Mesodermal cell (in vitro differentiated cells): ENCODE results near the gene HDAC5.

Source experiments
- H3K27ac ChIP-seq: 2 replicates; pipeline ENCODE4 v1.7.0; 2013; ENCODE audit warnings: mild to moderate bottlenecking, low read depth, low read length, moderate library complexity; ENCODE audit not compliant: severe bottlenecking
- H3K36me3 ChIP-seq: 2 replicates; pipeline ENCODE4 v1.7.1; 2013; ENCODE audit warnings: mild to moderate bottlenecking, low read length, moderate library complexity; ENCODE audit not compliant: control insufficient read depth, insufficient read depth
- H3K4me1 ChIP-seq: one replicate; pipeline ENCODE4 v1.7.1; 2013; ENCODE audit warnings: mild to moderate bottlenecking, low read length; ENCODE audit not compliant: insufficient read depth, control insufficient read depth, poor library complexity, severe bottlenecking
- H3K4me3 ChIP-seq: 2 replicates; pipeline ENCODE4 v1.7.0; 2013; ENCODE audit warnings: low read length, control low read depth, mild to moderate bottlenecking; ENCODE audit not compliant: insufficient read depth, poor library complexity, severe bottlenecking; ENCODE audit errors: extremely low read depth
- H3K9me3 ChIP-seq: 2 replicates; pipeline ENCODE4 v1.7.1; 2013; ENCODE audit warnings: mild to moderate bottlenecking, low read length, moderate library complexity; ENCODE audit not compliant: control insufficient read depth
- WGBS, 2 experiments: methylation state at CpG; one replicate each; pipeline ENCODE4 v1.1.5; 2013; ENCODE audit warnings: missing lambda C conversion rate in 2 of 2; ENCODE audit not compliant: insufficient coverage in 2 of 2; 5-methylcytosine and 5-hydroxymethylcytosine counted together

The HDAC5 gene

DNA sequence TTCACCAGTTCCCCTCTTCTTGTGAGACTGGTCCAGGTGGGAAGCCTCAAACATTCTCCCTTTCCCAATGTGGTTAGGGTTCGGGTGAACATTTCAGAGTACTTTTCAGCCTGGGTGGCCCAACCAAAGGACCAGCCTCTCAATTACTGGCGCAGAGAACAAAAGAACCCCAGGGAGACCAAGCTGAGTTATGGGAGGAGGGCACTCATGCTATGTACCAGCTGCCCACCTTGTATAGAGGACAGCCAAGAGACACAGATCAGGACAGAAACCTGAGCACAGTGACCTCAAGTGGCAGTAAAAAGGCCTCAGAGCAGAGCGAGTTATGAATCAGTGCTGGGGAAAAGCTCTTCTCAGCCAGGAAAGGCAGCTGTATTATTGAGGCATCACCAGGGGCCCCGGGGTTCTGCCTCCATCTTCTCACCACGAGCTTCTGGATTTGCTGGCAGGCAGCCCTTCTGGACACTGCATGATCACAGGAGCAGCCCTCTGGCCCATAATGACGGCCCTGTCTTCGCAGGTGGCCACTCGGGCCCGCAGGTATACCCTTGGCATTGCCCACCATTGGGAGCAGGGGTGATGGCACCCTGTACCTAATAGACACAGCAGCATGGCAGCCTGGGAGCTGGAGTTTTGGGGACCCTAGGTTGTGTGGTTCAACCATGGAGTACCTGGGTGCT is 49.1 kb downstream of the HDAC5 start:
- H3K4me1 ChIP-seq, result peaks cover 4% of the 10 kb centered on the region
- H3K36me3 ChIP-seq, result peaks cover 63% of the 10 kb centered on the region
- 92 to 96% methylated on average over 8 of the region's 9 CpGs for WGBS, 2 experiments
- no peak overlapping the region for H3K27ac ChIP-seq
- H3K4me3 ChIP-seq, result no peak overlapping the region
- no peaks in the 10 kb centered on the region for H3K9me3 ChIP-seq

DNA sequence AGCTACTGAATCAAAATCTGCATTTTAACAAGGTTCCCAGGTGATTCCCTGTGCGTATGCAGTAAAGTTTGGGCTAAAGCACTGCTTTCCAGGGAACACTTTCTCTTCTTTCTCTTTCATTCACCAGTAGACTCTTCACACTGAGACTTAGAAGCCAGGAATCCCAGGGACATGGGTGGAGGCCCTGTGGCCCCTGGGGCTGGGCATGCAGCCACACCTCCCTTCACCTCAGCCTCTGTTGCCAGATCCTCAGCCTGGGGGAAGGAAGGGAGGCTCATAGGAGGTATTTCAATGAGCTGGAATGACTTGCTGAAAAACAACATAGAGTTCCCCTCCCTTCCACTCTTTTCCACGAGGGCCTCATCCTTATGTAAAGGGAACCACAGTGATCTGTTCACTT is 51.7 kb downstream of the HDAC5 start:
- Histone ChIP-seq H3K4me1 (peaks cover 4% of the 10 kb centered on the region), H3K4me3 (peak overlapping the region; percentile 64), H3K36me3 (peaks cover 38% of the 10 kb centered on the region), H3K9me3 (no peaks in the 10 kb centered on the region), H3K27ac (peak overlapping the region; percentile 97)
- 57 to 71% methylated on average over 2 of the region's 2 CpGs for WGBS, 2 experiments

DNA sequence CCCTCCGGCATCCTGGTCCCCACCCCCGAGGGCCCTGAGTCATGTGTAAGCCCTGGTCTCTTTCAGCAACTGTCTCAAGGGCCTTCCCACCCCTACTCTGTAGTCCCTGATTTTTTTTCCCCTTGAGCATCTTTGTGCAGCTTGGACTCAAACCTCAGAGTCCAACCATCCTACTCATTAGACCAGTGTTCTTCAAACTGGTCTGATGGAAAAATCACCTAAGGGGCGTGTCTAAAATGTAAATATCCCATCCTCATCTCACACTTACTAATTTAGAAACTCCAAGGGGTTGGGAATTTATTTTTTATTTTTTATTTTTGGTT is 52.3 kb downstream of the HDAC5 start:
- Histone ChIP-seq H3K4me1 (peaks cover 4% of the 10 kb centered on the region), H3K36me3 (peaks cover 32% of the 10 kb centered on the region), H3K9me3 (no peaks in the 10 kb centered on the region), H3K4me3 (peak overlapping the region; percentile 64), H3K27ac (peak overlapping the region; percentile 97)
- WGBS, 2 experiments, result 0% methylated on average over 2 of the region's 3 CpGs

DNA sequence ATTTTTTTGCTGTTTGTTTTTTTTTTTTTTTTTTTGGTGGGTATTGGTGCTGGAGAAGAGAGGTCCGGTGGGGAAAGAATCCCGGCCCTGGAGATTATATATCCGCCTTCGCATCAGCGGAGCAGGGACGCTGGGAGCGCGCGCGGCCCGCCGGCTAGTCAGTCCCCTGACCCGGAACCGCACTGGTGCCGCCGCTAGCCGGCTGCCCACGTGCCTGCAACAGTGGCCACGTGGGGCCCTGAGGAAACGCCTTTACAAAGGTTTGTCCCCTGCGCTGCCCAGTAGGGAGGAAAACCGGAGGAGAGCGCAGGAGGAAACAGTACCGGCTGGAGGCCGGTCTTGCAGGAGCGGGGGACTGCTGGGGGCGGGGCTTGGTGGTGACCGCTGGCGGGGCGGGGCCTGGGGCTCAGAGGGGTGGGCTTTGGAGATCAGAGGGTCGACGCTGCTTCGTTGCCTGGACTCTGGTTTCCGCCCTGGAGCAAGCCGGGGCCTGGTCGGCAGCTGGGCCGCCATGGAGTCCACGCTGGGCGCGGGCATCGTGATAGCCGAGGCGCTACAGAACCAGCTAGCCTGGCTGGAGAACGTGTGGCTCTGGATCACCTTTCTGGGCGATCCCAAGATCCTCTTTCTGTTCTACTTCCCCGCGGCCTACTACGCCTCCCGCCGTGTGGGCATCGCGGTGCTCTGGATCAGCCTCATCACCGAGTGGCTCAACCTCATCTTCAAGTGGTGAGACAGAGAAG is 52.8 kb downstream of the HDAC5 start, which contains the start of gene G6PC3:
G6PC3 (plus strand) TSS at position 281 of the 743 bp plus-strand sequence; CDS start at position 512, 231 bp downstream.
- Histone ChIP-seq H3K4me3 (peak within 1 kb of the TSS; percentile 64), H3K9me3 (no peaks in the 10 kb centered on the region), H3K4me1 (peaks cover 4% of the 10 kb centered on the region), H3K27ac (peak within 1 kb of the TSS; percentile 97), H3K36me3 (peaks cover 27% of the 10 kb centered on the region)
- 0 to 1% methylated on average over 45 to 50 of the region's 53 CpGs for WGBS, 2 experiments

DNA sequence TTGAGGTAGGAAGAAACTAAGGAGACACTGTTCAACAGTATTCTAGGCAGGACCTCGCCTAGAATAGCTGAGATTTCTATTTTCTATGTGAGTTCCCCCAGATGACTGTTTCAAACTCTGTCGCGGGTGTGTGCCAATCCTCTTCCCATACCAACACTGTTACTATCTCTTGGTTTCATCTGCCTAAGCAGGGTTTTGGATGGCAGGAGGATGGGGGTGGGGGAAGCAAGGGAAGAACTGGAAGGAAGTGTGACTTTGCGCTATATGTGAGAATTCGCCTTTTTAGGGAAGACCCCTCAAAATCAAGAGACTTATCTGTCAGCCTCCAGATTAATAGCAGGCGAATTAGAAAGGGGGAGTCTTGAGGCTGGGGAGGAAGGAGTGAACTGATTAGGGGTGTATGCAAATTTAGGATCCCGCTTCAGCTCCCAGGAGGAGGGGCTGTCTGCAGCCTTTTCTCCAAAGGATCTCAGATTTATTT is 53.4 kb downstream of the HDAC5 start:
- Histone ChIP-seq H3K27ac (peak overlapping the region; percentile 97), H3K4me1 (peaks cover 4% of the 10 kb centered on the region), H3K36me3 (peaks cover 21% of the 10 kb centered on the region), H3K4me3 (peak overlapping the region; percentile 64), H3K9me3 (no peaks in the 10 kb centered on the region)
- 0 to 28% methylated on average over 3 to 4 of the region's 7 CpGs for WGBS, 2 experiments

DNA sequence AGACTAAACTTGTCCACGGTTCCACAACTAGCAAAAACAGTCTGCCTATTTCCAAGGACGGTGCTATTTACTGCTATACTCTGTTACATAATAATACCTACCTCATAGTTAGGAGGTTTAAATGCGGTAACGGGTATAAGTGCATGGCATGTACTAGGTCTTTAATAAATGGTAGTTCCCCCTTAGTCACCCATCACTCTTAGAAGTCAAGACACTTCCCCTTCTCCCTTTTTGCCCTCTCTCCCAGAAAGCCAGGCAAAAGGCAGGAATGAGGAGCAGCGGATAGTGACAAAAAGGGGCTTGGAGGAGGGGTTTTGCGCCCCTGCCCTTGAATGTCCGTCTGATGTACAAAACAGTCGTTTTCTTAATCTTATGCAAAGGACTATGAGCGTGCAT is 55.9 kb downstream of the HDAC5 start:
- WGBS, 2 experiments, result 96 to 100% methylated on average over 5 to 6 of the region's 9 CpGs
- H3K4me3 ChIP-seq, result no peak overlapping the region
- no peaks in the 10 kb centered on the region for H3K9me3 ChIP-seq
- H3K4me1 ChIP-seq, result peaks cover 13% of the 10 kb centered on the region
- peaks cover 18% of the 10 kb centered on the region for H3K36me3 ChIP-seq
- H3K27ac ChIP-seq, result no peak overlapping the region

DNA sequence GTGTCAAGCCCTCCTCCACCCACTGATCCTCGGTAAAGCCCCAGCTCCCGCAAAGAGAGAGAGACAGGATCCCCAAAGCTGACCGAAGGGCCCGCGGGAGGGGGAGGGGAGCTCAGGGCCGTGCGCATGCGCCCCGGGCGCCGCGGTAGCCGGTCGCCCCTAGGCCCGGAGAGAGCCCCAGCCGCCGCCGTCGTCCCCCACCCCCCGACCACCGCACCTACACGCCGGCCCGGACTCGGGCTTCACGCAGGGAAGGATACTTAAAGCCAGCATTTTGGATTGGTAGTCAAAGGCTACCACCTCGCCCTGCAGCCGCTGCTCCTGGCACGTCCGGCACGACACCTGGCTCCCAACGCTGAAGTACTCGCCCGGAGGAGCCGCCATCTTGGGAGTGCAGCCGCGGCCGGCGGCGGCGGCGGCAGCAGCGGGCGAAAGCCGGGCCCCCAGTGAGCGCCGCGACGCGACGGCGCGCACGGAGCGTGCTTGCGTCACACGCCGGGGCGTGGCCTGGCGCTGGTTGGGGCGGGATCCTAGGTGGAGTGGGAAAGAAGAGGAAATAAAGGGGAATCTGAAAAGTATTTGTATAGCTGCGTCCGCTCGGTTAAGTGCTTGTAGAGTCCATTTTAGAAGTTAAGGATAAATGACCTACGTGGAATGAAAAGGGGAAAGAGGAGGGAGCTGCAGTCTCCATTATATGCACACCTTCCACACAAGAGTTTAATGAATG is 57.1 kb downstream of the HDAC5 start, which contains the start of gene LSM12:
LSM12 (minus strand) TSS at position 468 of the 727 bp plus-strand sequence; CDS start at position 384, 84 bp downstream.
- Histone ChIP-seq H3K9me3 (no peaks in the 10 kb centered on the region), H3K4me3 (peak within 1 kb of the TSS; percentile 93), H3K36me3 (peaks cover 30% of the 10 kb centered on the region), H3K27ac (peak within 1 kb of the TSS; percentile 99), H3K4me1 (peaks cover 18% of the 10 kb centered on the region)
- WGBS, 2 experiments, result 0 to 1% methylated on average over 20 to 30 of the region's 65 CpGs

DNA sequence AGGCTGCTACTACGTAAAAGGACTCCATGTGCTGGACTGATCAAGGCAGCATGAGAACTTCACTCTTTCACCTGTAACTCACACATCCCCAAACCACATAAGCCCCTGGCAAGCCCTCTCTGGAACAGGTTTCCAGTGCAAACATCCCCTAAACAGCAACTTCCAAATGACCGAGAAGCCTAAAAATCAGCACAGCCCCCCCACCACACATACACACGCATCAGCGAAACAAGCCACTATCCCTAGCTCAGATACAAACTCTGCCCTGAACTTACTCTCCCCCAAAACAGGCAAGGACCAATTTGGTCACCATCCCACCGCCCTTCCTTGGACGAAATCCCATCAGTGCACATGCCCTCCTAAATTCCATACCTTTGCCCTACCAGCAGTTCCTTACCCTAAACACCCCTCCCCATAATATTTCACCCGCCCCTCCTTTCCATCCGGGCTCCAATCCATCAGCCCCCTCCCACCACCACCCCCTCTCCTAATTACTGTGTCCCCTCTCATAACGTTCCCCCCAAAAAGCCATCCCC is 57.7 kb downstream of the HDAC5 start:
- Histone ChIP-seq H3K27ac (peak overlapping the region; percentile 99), H3K36me3 (peaks cover 36% of the 10 kb centered on the region), H3K4me1 (peaks cover 19% of the 10 kb centered on the region), H3K4me3 (peak overlapping the region; percentile 93), H3K9me3 (no peaks in the 10 kb centered on the region)
- WGBS, 2 experiments, result 0 to 2% methylated on average over 6 to 8 of the region's 9 CpGs

DNA sequence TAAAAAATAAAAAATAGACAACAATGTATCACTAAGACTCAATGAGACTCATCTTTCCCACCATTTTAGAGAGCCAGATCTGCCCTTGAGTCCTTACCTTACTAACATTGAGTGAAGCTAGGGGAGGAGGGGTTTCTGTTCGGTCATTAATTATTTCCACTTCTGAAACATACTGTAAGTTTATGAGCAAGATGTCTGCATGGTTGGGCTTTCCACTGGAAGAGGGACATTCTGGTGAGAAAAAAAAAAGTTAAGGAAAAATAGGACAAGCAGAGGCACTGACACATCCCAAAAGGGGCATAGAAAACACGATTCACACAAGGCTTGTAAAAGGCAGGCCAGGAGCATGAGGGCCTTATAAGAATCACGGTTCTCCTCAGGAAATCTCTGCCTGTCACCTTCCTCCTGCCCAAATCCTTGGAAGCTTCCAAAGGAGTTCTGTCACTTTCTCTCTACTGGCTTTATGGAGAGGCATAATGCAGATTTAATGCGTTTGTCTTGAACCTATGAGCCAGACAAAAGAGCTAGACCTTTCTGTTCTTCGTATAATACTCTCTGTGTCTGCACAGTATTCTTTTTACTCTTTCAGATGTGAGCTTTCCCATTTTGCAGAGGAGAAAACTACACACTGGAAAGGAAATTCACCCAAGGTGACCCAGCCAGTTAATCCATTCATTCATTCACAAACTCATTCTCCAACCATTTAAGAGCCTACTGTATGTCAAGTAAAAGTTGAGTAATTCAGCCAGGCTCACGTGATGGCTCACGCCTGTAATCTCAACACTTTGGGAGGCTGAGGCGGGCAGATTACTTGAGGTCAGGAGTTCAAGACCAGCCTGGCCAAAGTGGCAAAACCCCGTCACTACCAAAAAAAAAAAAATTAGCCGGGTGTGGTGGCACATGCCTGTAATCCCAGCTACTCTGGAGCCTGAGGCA is 59.5 kb downstream of the HDAC5 start:
- Histone ChIP-seq H3K4me1 (peaks cover 15% of the 10 kb centered on the region), H3K9me3 (no peaks in the 10 kb centered on the region), H3K36me3 (peaks cover 53% of the 10 kb centered on the region), H3K27ac (no peak overlapping the region), H3K4me3 (no peak overlapping the region)
- WGBS, 2 experiments, result 89 to 100% methylated on average over 6 to 9 of the region's 10 CpGs
